Cardiac septum (tissue), 1 donor: ENCODE data around the gene FERMT3. TPM values are rescaled to one million over a fixed set of nuclear protein-coding genes. Genes with fewer than 3 reads are reported as not detected.

ENCODE experiments used
- DNase-seq: peaks from one replicate; pipeline ENCODE4 v3.0.0-alpha.2; 2020; ENCODE audit warnings: low spot score
- intact Hi-C: fragments of 100-400 bp; cut with DNase I; formaldehyde crosslinking; loops from one replicate; pipeline ENCODE4 v1.14.0; 2022
- total RNA-seq: library from RNA; stranded (reverse); fragmentation: NEBNext Ultra II Directional; extraction: Animal tissue kit (Norgen Biotek cat#: 25700); gene quantifications from one replicate; pipeline ENCODE4 v1.2.1, GENCODE V29; 2021
- donor health status: DM: no; HTN: no; CAD: no.

Gene FERMT3
- total RNA-seq, 1 donor from 2014 or later: 7.8 TPM

DNA sequence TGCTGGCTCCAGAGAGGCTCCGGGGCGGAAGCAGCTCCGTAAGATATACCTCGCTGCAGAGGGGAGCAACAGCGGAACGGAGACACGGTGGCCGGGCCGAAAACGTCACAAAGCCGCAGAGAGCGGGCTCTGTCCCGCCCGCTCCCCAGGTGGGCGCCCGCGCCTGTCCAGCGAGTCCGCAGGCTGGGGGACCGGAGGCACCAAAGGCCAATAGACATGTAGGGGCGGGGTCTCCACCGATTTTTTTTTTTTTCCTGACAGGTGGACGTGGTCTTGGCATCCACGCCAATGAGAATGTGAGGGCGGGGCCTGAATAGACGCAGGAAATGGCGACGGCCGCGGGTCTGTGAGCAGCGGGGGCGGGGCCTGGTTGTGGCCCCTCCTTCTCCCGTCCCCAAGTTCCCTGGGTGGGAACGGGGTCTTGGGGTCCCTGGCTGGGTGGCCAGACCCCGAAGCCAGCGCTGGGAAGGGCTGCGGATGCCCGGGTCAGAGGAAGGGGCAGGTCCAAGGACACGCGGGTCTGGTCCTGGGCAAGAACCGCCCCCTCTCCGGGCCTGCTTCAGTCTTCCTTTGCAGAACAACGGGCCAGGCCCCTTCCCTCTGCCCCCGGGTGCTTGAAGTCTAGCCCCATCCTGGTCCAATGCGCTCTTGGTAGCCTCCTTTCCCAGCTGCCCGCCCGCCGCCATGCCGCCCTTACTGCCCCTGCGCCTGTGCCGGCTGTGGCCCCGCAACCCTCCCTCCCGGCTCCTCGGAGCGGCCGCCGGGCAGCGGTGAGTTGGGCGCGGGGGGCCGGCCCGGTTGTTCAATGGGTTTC, 23.9 kb downstream of the FERMT3 start, which contains the start of gene DNAJC4:
Gene DNAJC4, plus strand, starts transcription at position 378 of the 814 bp plus-strand sequence. Its CDS starts 307 bp downstream, at position 685.
- intact Hi-C loops: loop anchor here (5.0 kb wide), 1 partner anchor 43 kb away; the partner anchor contains the start of gene STIP1
- peak; percentile 98 for DNase-seq

DNA sequence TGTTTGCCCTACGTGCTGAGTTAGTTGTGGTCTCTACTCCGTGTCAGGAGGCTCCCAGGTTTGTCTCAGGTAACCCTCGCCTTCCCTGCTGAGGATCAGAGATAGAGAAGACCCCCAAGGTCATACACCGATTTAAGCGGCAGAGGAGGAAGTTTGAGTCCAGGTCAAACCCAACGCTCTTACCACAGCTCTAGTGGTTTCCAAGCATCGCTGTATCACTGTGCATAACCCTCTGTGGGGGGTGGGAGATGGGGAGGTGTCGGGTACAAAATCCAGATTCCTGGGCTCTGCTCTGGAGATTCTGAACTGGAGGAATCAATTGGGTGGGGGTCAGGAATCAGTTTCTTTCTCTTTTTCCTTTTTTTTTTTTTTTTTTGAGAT, 24.5 kb downstream of the FERMT3 start:
- intact Hi-C loops: loop anchor here (5.0 kb wide), 1 partner anchor 44 kb away; the partner anchor contains the start of gene STIP1
- no peak for DNase-seq

DNA sequence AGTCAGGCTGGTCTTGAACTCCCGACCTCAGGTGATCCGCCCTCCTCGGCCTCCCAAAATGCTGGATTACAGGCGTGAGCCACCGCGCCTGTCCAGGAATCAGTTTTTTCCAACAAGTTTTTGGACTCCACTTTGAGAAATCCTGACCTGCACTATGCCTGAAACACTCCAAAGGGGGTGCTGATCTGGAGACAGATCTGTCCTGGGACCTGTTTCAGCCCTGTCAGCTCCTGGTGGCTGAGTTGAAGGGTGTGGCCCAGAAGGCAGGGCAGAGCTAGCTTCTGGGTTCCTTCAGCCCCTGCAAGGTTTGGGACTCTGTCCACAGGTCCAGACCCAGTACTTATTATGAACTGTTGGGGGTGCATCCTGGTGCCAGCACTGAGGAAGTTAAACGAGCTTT, 25.0 kb downstream of the FERMT3 start:
- DNase-seq: no peak
- intact Hi-C loops: loop anchor here (5.0 kb wide), 1 partner anchor 44 kb away; the partner anchor contains the start of gene STIP1

DNA sequence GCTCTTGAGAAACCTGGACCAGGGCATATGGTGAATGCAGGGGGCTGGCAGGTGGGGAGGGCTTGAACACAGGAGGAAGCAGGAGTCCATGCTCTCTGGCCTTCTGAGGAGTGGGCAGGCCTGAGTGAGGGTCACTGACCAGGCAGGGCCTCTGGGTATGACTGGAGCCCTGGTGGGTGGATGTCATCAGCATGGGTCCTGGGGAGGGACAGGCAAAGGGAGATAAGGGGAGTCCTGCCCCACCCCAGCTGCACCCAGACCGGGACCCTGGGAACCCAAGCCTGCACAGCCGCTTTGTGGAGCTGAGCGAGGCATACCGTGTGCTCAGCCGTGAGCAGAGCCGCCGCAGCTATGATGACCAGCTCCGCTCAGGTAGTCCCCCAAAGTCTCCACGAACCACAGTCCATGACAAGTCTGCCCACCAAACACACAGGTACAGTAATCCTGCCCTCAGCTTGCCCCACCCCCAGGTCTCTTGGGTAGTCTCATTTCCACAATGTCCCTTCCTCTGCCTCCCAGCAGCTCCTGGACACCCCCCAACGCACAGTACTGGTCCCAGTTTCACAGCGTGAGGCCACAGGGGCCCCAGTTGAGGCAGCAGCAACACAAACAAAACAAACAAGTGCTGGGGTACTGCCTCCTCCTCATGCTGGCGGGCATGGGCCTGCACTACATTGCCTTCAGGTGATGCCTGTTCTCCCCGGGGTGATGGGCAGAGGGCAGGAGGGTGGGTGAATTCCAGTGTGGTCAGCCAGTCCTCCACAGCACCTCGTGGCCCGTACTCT, 25.9 kb downstream of the FERMT3 start:
- DNase-seq: no peak
- intact Hi-C loops: loop anchor here (5.0 kb wide), 1 partner anchor 45 kb away; the partner anchor contains the start of gene STIP1

DNA sequence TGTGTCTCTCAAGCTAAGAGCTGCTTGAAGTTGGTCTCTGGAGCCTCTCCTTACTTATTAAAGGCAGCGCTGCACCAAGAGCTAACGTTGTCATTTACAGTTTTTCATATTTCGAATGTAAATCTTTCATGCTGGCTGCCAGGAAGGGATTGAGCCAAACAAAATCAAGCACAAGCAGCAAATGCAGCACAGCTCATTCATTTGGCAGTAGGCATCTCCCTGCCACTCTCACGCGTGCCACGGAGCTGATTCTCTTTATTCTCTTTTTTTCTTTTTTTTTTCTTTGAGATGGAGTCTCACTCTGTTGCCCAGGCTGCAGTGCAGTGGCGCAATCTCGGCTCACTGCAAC, 26.4 kb downstream of the FERMT3 start:
- no peak for DNase-seq
- intact Hi-C loops: loop anchor here (5.0 kb wide), 1 partner anchor 46 kb away; the partner anchor contains the start of gene STIP1

DNA sequence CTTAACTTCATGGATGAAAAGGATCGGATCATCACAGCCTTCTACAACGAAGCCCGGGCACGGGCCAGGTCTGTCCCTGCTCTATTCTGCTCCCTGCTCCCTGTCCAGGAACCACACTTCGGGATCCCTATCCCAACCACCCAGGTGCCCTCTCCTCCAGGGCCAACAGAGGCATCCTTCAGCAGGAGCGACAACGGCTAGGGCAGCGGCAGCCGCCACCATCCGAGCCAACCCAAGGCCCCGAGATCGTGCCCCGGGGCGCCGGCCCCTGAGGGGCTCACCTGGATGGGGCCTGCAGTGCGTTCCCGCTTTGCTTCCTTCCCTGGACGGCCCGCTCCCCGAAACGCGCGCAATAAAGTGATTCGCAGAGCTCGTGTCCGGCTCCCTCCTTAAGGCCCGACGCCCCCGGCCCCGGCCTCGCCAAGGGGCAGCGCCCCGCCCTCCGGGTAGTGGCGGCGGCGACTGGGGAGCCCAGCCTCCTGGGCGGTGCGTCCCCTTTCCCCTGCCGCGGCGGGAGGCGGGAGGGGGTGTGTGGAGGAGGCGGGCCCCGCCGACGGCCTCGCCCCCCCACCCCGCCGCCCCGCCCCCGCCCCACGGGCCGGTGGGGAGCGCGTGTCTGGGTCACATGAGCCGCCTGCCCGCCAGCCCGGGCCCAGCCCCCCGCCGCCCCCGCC, 27.5 kb downstream of the FERMT3 start, which contains the start of gene VEGFB:
Gene VEGFB, plus strand, starts transcription at position 672 of the 674 bp plus-strand sequence. CDS start 250 bp downstream, outside the sequence.
- intact Hi-C loops: loop anchor here (5.0 kb wide), 1 partner anchor 47 kb away; the partner anchor contains the start of gene STIP1

DNA sequence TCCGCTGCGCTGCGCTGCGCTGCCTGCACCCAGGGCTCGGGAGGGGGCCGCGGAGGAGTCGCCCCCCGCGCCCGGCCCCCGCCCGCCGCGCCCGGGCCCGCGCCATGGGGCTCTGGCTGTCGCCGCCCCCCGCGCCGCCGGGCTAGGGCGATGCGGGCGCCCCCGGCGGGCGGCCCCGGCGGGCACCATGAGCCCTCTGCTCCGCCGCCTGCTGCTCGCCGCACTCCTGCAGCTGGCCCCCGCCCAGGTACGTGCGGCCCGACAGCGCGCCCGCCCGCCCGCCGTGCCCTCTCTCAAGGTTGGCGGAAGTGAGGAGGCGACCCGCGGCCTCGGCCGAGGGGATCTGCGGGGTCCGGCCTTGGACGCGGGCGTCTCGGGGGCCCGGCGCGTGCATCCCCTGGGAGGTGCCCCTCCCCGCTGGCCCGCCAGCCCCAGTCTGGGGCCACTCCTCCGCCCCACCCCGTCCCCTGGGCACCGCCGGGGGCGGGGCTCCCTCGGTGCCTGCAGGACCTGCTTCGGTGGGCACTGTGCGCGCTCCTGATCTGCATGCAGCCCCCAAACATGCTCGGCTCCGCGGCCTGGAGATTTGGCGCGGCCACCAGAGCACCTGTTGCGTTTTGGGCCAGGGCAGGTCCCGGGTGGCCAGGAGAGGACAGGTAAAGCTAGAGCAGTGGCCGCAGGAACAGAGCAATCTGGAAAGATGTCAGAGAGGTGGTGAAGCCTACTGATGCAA, 28.3 kb downstream of the FERMT3 start:
- intact Hi-C loops: loop anchor here (5.0 kb wide), 1 partner anchor 48 kb away; the partner anchor contains the start of gene STIP1
- no peak for DNase-seq

More for the DNA sequence above, 27.5 kb downstream of the FERMT3 start, which contains the start of gene VEGFB:
- peak; percentile 88 for DNase-seq

DNA sequence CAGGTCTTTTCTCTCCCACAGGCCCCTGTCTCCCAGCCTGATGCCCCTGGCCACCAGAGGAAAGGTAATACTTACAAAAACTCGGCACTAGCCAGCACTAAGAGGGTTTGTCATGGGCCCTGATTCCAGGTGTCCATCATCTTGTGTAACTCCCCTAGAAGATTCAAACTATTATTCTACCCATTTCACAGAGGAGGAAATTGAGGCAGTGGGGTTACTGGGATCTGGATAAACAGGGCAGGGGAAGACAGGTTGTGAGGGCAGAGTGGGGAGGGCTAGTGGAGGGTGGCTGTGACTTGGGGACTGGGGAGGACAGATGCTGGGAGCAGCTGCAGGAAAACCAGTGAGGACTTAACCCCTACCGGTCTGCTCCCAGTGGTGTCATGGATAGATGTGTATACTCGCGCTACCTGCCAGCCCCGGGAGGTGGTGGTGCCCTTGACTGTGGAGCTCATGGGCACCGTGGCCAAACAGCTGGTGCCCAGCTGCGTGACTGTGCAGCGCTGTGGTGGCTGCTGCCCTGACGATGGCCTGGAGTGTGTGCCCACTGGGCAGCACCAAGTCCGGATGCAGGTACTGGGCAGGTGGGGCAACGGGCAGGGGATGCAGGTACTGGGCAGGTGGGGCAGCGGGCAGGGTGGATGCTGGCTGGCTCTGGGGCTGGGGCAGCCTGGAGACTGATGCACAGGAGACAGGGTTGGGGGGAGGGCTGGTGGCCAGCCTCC, 29.1 kb downstream of the FERMT3 start:
- intact Hi-C loops: no loop called here
- no peak for DNase-seq

DNA sequence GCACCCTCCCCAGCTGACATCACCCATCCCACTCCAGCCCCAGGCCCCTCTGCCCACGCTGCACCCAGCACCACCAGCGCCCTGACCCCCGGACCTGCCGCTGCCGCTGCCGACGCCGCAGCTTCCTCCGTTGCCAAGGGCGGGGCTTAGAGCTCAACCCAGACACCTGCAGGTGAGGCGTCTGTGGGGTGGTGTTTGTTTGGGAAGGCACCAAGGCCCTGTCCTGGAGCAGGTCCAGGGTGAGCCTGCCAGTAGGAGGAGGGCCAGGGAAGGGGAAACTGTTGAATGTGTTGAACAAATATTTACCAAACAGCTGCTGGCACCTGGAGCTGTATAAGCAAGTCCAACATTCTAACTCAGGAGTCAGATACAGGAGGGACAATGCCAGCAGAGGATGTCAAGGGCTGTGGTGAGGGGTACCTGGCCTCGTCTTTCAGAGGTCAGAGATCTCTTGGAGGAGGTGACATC, 31.0 kb downstream of the FERMT3 start:
- intact Hi-C loops: no loop called here
- DNase-seq: no peak

DNA sequence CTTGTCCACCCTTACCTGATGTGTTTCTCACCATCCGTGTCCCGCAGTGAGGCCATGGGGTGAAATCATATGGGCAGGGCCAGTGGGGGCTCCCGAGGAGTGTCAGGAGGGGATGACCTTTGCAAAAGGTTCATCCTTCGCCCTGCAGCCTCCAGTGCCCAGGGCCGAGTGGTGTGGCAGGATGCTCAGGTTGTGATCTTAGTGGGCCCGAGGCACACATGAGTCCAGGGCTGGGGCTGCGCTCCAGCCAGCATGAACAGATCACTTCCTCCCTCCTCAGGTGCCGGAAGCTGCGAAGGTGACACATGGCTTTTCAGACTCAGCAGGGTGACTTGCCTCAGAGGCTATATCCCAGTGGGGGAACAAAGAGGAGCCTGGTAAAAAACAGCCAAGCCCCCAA, 31.6 kb downstream of the FERMT3 start:
- intact Hi-C loops: no loop called here
- DNase-seq: no peak

DNA sequence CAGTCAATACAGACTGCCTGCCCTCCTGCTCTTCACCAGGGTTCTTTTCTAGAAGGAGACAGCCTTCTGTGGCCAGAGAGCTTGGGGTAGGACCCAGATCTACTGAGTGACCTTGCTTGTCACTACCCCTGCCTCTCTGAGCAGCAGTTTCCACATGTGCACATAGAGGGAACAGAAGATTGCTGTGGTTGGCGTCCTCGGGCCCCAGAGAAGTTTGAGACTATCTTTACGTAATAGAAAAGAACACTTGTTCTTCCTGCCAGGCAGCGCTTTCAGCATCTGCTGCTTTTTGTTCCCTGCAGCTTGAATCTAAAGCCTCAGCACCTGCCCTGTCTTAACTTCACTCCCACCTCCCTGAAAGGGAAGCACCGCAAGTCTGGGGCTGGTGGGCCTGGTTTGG, 32.5 kb downstream of the FERMT3 start:
- intact Hi-C loops: no loop called here
- no peak for DNase-seq

DNA sequence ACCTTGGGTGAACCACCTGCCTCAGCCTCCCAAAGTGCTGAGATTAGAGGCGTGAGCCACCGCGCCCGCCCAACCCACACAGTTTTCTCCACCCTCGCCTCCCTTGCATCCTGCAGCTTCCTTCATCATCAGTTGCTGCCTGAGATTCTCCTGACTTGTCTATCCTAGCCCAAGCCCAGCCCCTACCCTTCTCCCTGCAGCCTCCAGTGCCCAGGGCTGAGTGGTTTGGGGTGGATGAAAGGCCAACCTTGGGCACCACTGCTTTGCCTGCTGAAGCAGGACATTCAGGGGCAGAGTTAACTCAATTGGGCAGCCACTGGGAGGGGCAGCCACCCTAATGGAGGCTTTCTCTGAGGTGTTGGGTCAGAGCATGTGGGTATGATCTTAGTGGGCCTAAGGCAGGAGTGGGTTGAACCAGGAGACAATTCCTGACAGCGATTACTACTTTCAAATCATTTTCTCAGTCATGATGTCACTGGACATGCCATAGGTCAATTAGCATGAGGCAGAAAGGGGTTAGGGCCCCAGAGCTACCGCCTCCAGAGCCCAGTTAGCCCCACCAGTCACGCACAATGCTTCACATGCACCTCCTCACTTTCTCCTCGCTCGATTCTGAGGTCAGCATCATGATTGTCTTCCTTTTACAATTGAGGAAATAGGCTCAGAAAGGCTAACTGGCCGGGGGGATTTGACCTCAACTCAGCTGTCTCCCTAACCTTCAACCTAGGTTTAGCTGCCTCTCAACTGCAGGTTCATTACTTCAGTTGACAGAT, 33.3 kb downstream of the FERMT3 start:
- no peak for DNase-seq
- intact Hi-C loops: no loop called here

DNA sequence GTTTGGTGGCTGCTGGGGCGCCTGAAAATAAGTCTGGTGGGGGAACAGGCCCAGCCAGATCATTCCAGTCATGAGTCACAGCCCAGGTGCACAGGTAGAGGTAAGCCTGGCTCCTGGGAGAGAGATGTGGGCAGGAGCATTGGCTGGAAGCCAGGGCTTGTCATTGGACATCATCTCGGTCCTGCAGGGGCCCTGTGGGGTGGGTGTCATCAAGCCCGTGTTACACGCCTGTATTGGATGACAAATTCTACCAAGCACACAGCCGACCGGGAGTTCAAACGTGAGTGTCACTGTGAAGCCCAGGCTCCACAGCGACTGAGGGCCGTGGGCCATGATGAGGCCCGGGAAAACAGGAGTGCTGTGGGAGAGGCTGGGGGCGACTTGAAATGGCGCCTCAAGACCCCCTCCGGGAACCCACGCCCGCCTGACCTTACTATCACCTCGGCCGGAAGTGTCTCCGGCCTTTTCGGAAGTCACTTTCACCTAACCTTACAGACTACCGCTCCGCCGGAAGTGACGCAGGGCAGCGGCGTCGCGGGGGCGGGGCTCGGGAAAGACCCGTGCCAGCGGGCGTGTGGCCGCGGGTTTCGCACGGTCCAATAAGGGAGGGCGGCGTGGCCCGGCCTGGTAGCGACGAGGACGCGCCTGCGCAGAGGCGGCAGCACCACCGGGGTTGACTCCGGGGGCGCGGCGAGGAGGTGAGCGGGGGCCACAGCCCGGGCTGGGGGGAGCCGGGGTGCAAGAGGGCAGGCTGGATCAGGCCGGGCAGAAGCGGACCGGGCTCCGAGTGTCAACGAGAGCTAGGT, 34.1 kb downstream of the FERMT3 start, which contains the start of gene FKBP2:
Gene FKBP2, plus strand, starts transcription at position 661 of the 806 bp plus-strand sequence. CDS start 1,293 bp downstream, outside the sequence.
- intact Hi-C loops: no loop called here
- peak; percentile 99 for DNase-seq

DNA sequence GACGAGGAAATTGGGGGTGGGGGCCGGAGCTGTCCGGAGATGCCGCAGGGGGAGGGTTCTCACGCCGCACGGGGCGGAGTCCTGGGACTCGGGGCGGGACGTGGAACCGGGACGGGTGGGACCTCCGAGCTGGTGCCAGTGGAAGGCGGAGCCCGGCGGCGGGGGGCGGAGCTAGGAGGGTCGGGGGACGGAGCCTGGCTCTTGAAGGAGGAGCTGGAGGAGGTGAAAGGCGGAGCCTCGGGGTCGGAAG, 34.6 kb downstream of the FERMT3 start:
- DNase-seq: no peak
- intact Hi-C loops: no loop called here

DNA sequence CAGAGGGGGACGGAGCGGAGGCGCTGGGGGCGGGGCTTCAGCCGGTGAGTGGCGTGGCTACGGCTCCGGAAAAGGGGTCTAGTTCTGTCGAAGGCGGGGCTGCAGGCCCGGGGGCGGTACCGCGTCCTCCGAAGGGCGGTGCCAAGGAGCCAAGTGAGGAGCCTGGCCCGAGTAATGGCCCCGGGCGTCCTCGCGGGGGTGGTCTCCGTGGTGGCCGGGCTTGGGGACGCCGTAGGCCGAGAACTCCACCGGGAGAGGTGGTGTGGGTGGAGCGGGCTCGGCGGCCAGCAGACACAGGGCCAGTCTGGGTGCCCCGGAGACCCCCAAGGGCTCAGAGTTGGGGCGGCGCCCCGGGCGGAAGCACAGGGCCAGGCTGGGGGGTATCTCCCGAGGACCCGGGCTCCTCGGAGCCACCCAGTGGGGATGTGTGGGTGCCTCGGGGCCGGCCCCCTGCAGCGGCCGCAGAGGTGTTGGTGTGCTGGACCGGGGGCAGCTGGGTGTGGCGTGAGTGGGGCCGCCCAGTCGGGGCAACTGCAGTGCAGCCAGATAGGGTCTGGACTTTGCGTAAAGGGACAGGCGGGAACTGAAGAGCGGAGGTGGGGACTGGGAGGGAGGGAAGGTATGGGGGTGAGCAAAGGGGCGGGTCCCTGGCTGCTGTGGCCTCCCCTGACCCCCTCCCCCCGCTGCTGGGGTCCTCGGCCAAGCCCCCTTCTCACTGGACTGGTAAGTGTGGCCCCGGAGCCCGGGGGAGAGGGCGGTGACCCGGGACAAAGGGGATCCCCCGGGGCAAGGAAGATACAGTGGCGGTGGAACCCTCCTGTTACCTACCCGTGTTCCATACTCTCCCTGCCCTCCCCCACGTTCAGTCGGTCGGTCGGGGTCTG, 35.2 kb downstream of the FERMT3 start:
- peak; percentile 100 for DNase-seq
- intact Hi-C loops: no loop called here
